ENCODE data around the gene MARK2.

GRCh38 chr11:63805844-63806415, 33.0 kb upstream of the MARK2 start:
- TF ChIP-seq REST (IDR thresholded peaks at IDR 0.05; ENCODE audit: insufficient read depth in 1 of 2, low read depth in 2 of 2, low read length in 2 of 2): no peak
- no peak for TF ChIP-seq POLR2AphosphoS5 (IDR thresholded peaks at IDR 0.05; ENCODE audit: low read depth, low read length)
- TF ChIP-seq SIN3A (IDR thresholded peaks at IDR 0.05; ENCODE audit: borderline replicate concordance, insufficient read depth, low read length): no peak
